Vagina (tissue), 2 donors: ENCODE results near the gene GRM4. TPM values are rescaled to one million over a fixed set of nuclear protein-coding genes. Genes with fewer than 3 reads are reported as not detected.

Experiments used
- DNase-seq, 2 donors: peaks; one replicate each; pipeline ENCODE4 v3.0.0-alpha.2; 2017; ENCODE audit errors: extremely low spot score in 2 of 2
- H3K27ac ChIP-seq: fragments of 200-600 bp; sonication (generic); one replicate; pipeline ENCODE4 v1.5.1; 2019
- H3K27me3 ChIP-seq: fragments of 200-600 bp; sonication (generic); one replicate; pipeline ENCODE4 v1.5.1; 2019
- H3K36me3 ChIP-seq, 2 donors: fragments of 200-600 bp; sonication (generic); one replicate each; pipeline ENCODE4 v1.5.1; 2017 to 2019
- H3K4me1 ChIP-seq: fragments of 200-600 bp; sonication (generic); one replicate; pipeline ENCODE4 v1.5.1; 2019
- H3K4me3 ChIP-seq, 2 donors: fragments of 200-600 bp; sonication (generic); 1 replicate in 1 of 2; 2 replicates in 1 of 2; pipeline ENCODE4 v1.5.1; 2016 to 2019
- H3K9me3 ChIP-seq: fragments of 200-600 bp; sonication (generic); one replicate; pipeline ENCODE4 v1.5.1; 2019
- POLR2A ChIP-seq, 2 donors: fragments of 450-650 bp; IDR thresholded peaks; one replicate each; pipeline ENCODE4 v1.6.1; 2017; ENCODE audit warnings: antibody characterized with exemption in 2 of 2, mild to moderate bottlenecking in 2 of 2, moderate library complexity in 2 of 2
- POLR2AphosphoS5 ChIP-seq, 2 donors: sonication (generic); formaldehyde crosslinking; IDR thresholded peaks; one replicate each; pipeline ENCODE4 v1.9.0; 2017; ENCODE audit warnings: antibody characterized with exemption in 2 of 2, mild to moderate bottlenecking in 2 of 2, low read depth in 1 of 2; ENCODE audit not compliant: insufficient read depth in 1 of 2
- intact Hi-C: fragments of 100-400 bp; cut with DNase I; formaldehyde crosslinking; loops from one replicate; pipeline ENCODE4 v1.15.1; 2023
- total RNA-seq: library from RNA; depleted of rRNA; stranded (reverse); fragments of >200 nt; gene quantifications from one replicate; pipeline ENCODE4 v1.2.3, GENCODE V29; 2016
- TF ChIP-seq, protein P1 (sequence below), 3 experiments: fragments of 450-650 bp in 2 of 3; fragments of 200-600 bp in 1 of 3; sonication (generic) in 1 of 3; IDR thresholded peaks; one replicate each; pipeline ENCODE4 v1.5.1; 2017 to 2019; ENCODE audit warnings: antibody characterized with exemption in 3 of 3, mild to moderate bottlenecking in 2 of 3, moderate library complexity in 2 of 3

GRM4 gene
- total RNA-seq, 1 donor from 2014 or later = not detected

- no peak for DNase-seq
- H3K4me1 ChIP-seq = peaks cover 5% of the 10 kb centered on the region
- no peak overlapping the region for H3K27ac ChIP-seq
- H3K27me3 ChIP-seq = no peaks in the 10 kb centered on the region
- TF ChIP-seq, protein P1, sequence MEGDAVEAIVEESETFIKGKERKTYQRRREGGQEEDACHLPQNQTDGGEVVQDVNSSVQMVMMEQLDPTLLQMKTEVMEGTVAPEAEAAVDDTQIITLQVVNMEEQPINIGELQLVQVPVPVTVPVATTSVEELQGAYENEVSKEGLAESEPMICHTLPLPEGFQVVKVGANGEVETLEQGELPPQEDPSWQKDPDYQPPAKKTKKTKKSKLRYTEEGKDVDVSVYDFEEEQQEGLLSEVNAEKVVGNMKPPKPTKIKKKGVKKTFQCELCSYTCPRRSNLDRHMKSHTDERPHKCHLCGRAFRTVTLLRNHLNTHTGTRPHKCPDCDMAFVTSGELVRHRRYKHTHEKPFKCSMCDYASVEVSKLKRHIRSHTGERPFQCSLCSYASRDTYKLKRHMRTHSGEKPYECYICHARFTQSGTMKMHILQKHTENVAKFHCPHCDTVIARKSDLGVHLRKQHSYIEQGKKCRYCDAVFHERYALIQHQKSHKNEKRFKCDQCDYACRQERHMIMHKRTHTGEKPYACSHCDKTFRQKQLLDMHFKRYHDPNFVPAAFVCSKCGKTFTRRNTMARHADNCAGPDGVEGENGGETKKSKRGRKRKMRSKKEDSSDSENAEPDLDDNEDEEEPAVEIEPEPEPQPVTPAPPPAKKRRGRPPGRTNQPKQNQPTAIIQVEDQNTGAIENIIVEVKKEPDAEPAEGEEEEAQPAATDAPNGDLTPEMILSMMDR (IDR thresholded peaks at IDR 0.05) = no peak
- TF ChIP-seq POLR2AphosphoS5 (IDR thresholded peaks at IDR 0.05; ENCODE audit: insufficient read depth in 1 of 2, low read depth in 1 of 2) (no peak), POLR2A (IDR thresholded peaks at IDR 0.05) (no peak)
- H3K9me3 ChIP-seq = peaks cover 4% of the 10 kb centered on the region
- intact Hi-C loops = no loop called here
- no peak overlapping the region for H3K4me3 ChIP-seq
- H3K36me3 ChIP-seq = no peaks in the 10 kb centered on the region
Measured at GRCh38 chr6:33995309-33996119, 150.4 kb downstream of the GRM4 start.

GRCh38 chr6:33994472-33995308, 151.2 kb downstream of the GRM4 start:
- H3K4me3 ChIP-seq = no peak overlapping the region
- H3K4me1 ChIP-seq = peaks cover 5% of the 10 kb centered on the region
- H3K27ac ChIP-seq = no peak overlapping the region
- H3K9me3 ChIP-seq = peaks cover 4% of the 10 kb centered on the region
- TF ChIP-seq, protein P1 (IDR thresholded peaks at IDR 0.05) = no peak
- no peak for TF ChIP-seq POLR2A (IDR thresholded peaks at IDR 0.05)
- no peak for TF ChIP-seq POLR2AphosphoS5 (IDR thresholded peaks at IDR 0.05; ENCODE audit: insufficient read depth in 1 of 2, low read depth in 1 of 2)
- no peak for DNase-seq
- H3K36me3 ChIP-seq = no peaks in the 10 kb centered on the region
- intact Hi-C loops = no loop called here
- no peaks in the 10 kb centered on the region for H3K27me3 ChIP-seq

DNA sequence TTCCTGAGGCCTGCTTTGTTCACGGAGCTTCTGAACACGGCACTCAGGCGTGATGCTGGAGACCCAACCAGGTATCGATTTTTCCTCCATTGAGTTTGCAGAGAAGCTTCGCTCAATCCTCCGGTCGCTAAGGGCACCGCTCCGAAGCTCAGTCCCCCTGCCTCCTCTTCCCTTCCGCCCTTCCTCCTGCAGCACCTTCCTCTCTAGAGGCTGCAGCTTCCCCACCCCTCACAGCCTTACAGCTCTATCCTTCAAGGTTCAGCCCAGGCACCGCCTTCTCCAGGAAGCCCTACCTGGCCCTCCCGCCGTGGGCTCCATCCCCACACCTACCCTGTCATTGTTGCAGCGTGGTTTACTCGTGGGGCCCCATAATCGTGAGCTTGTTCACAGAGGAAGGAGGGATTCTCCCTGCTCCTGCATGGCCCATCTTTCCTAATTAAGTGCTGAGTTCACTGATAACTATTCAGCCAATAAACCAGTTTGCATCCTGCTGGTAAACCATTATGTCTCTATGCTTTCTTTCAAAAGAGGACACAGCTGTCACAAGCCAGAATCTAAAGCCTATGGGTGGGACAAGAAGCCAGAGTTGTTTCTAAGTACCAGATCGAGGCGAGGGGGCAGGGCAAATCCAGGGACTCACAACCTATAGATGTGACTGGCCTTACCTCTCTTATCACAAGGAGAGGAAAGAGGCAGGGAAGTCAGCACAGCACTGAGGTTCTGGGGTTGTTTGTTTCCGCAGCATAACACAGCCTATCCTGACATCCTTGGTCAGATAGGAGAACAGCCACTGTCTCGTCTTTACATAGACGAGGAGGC, 152.0 kb downstream of the GRM4 start:
- no peak for DNase-seq
- Histone ChIP-seq H3K27ac (no peak overlapping the region), H3K4me3 (no peak overlapping the region), H3K9me3 (peaks cover 4% of the 10 kb centered on the region), H3K27me3 (no peaks in the 10 kb centered on the region), H3K4me1 (peaks cover 5% of the 10 kb centered on the region), H3K36me3 (no peaks in the 10 kb centered on the region)
- TF ChIP-seq POLR2AphosphoS5 (IDR thresholded peaks at IDR 0.05; ENCODE audit: insufficient read depth in 1 of 2, low read depth in 1 of 2) = no peak
- intact Hi-C loops = no loop called here

DNA sequence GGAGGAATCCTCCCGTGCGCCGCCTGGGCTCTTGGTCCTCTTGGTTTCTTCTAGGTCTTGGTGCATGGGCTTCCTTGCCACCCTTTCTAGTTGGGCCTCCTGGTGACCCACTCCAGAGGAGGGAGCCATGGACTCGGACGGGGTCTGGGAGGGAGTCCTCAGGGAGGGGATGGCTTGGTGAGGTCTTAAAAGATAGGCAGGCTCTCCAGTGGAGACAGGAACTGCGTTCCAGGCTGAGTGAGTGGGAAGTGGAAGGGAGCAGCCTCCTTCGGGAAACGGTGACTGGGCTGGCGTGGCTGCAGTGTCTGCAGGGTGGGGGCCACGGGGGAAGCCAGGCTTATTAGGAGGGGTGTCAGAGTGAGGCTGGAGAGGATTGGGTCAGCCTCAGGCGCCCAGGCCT, 152.8 kb downstream of the GRM4 start:
- DNase-seq = peak in 1 of 2 donors; percentile 64
- H3K9me3 ChIP-seq = peaks cover 4% of the 10 kb centered on the region
- H3K4me3 ChIP-seq = no peak overlapping the region
- H3K27me3 ChIP-seq = no peaks in the 10 kb centered on the region
- peaks cover 5% of the 10 kb centered on the region for H3K4me1 ChIP-seq
- H3K27ac ChIP-seq = no peak overlapping the region
- TF ChIP-seq, protein P1 (IDR thresholded peaks at IDR 0.05) = no peak
- TF ChIP-seq POLR2AphosphoS5 (IDR thresholded peaks at IDR 0.05; ENCODE audit: insufficient read depth in 1 of 2, low read depth in 1 of 2) (no peak), POLR2A (IDR thresholded peaks at IDR 0.05) (no peak)
- no peaks in the 10 kb centered on the region for H3K36me3 ChIP-seq
- intact Hi-C loops = no loop called here

DNA sequence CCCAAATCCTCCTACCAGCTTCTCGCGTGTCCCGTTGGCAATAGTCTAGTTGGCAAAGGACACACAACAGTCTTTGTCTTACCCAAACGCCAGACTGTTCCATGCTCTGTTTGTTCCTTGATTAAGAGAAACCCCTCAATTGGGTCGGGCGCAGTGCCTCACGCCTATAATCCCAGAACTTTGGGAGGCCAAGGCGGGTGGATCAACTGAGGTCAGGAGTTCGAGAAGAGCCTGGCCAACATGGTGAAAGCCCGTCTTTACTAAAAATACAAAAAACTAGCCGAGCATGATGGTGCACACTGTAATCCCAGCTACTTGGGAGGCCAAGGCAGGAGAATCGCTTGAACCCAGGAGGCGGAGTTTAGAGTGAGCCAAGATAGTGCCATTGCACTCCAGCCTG, 153.7 kb downstream of the GRM4 start:
- Histone ChIP-seq H3K27me3 (no peaks in the 10 kb centered on the region), H3K36me3 (no peaks in the 10 kb centered on the region), H3K9me3 (no peaks in the 10 kb centered on the region), H3K4me3 (no peak overlapping the region), H3K27ac (no peak overlapping the region), H3K4me1 (peaks cover 5% of the 10 kb centered on the region)
- TF ChIP-seq, protein P1 (IDR thresholded peaks at IDR 0.05) = no peak
- intact Hi-C loops = no loop called here
- DNase-seq = peak in 1 of 2 donors; percentile 46
